ENCODE measurements around the gene ADAM8. TPM values are rescaled to one million over a fixed set of nuclear protein-coding genes. Genes with fewer than 3 reads are reported as not detected.

ADAM8 gene
- total and polyA plus RNA-seq, 2 of the 8 experiments (the other 6 are each of a cell fraction or from before 2014, with no cell fraction given): 4.6 TPM

- Histone ChIP-seq H3K4me1 (replicated peaks in 1 of 4; ENCODE audit: control insufficient read depth in 3 of 4, insufficient read depth in 4 of 4, low read length in 3 of 4) (peaks cover 0 to 15% (median 12%) of the 10 kb centered on the region in 4 experiments; a peak in 6 of 7 replicates), H3K4me3 (ENCODE audit: extremely low read depth in 1 of 4, insufficient read depth in 2 of 4, low read depth in 3 of 4, low read length in 4 of 4) (peak overlapping the region in 3 of 4 experiments; percentile 17 to 34 (median 29); a peak in 3 of 8 replicates), H2BK15ac (ENCODE audit: low read length) (no peak overlapping the region), H4K20me1 (replicated peaks in 1 of 2; ENCODE audit: control insufficient read depth in 1 of 2, insufficient read depth in 2 of 2, low read length in 2 of 2) (peaks cover 0 to 3% of the 10 kb centered on the region in 2 experiments), H3K79me1 (ENCODE audit: low read depth, low read length) (no peaks in the 10 kb centered on the region), H3K27me3 (replicated peaks in 1 of 4; ENCODE audit: control insufficient read depth in 3 of 4, extremely low read depth in 1 of 4, insufficient read depth in 3 of 4, low read length in 3 of 4) (no peaks in the 10 kb centered on the region), H3K4me2 (ENCODE audit: insufficient read depth in 1 of 2, low read depth in 2 of 2, low read length in 2 of 2) (peak overlapping the region in 1 of 2 experiments; percentile 55; a peak in 3 of 4 replicates), H3K4ac (replicated peaks; ENCODE audit: insufficient read length, low read depth, low read length) (no peak overlapping the region), H2AFZ (ENCODE audit: low read length) (no peak overlapping the region), H3K23me2 (ENCODE audit: low read depth, low read length) (no peaks in the 10 kb centered on the region; the same call in 1 of the 2 replicates), H4K5ac (ENCODE audit: insufficient read length, low read depth, low read length) (no peak overlapping the region), H3K9me3 (ENCODE audit: insufficient read depth in 2 of 2, low read depth in 1 of 2, low read length in 1 of 2) (peaks cover 0 to 4% of the 10 kb centered on the region in 2 experiments; a peak in 1 of 4 replicates), H4K91ac (replicated peaks; ENCODE audit: insufficient read length, low read length) (no peak overlapping the region), H3K79me2 (ENCODE audit: control insufficient read depth in 1 of 2, insufficient read depth in 2 of 2, low read length in 2 of 2) (no peaks in the 10 kb centered on the region), H2BK20ac (ENCODE audit: low read length) (no peak overlapping the region), H3K56ac (replicated peaks; ENCODE audit: insufficient read length, low read depth, low read length) (no peak overlapping the region), H2AK5ac (ENCODE audit: low read depth, low read length) (no peak overlapping the region), H3K18ac (ENCODE audit: extremely low read depth, low read length) (no peak overlapping the region), H2BK12ac (ENCODE audit: low read depth, low read length) (no peak overlapping the region), H4K8ac (ENCODE audit: extremely low read depth, insufficient read depth, low read length) (no peak overlapping the region), H3K23ac (ENCODE audit: insufficient read length) (no peak overlapping the region), H2BK5ac (ENCODE audit: low read depth, low read length) (0 out of 2 replicates have a peak overlapping the region, but pooled peaks have one; percentile 55), H3K14ac (ENCODE audit: insufficient read length) (no peak overlapping the region), H3K27ac (ENCODE audit: low read depth, low read length) (no peak overlapping the region), H3K9ac (replicated peaks in 1 of 4; ENCODE audit: extremely low read depth in 1 of 4, low read depth in 3 of 4, low read length in 3 of 4) (no peak overlapping the region), H3K36me3 (ENCODE audit: control insufficient read depth in 2 of 4, insufficient read depth in 4 of 4, low read length in 3 of 4) (no peaks in the 10 kb centered on the region; a peak in 1 of 8 replicates), H2BK120ac (replicated peaks; ENCODE audit: low read depth, low read length) (no peak overlapping the region)
- TF ChIP-seq YY1 (IDR thresholded peaks at IDR 0.05; ENCODE audit: low read depth, low read length): no peak
- no peak for TF ChIP-seq SP1 (IDR thresholded peaks at IDR 0.05; ENCODE audit: low read depth, low read length)
- 0 out of 2 replicates have a peak, but pooled peaks have one; percentile 11 for TF ChIP-seq KDM5A (IDR thresholded peaks at IDR 0.05; ENCODE audit: low read length)
- TF ChIP-seq SIN3A (conservative IDR thresholded peaks at IDR 0.05 in 1 of 2, IDR thresholded peaks at IDR 0.05 in 1 of 2; ENCODE audit: low read depth in 1 of 2, low read length in 2 of 2): 0 out of 4 replicates have a peak, but pooled peaks of 1 of the 2 experiments have one; percentile 20
- 44% methylated on average over 18 of the region's 28 CpGs; no CpG with 5 or more reads in 1 of the 2 experiments for WGBS, 2 experiments (ENCODE audit: extremely low coverage in 1 of 2, insufficient coverage in 1 of 2, insufficient read length in 1 of 2, insufficient replicate concordance in 2 of 2, low coverage in 1 of 2, low lambda C conversion rate in 2 of 2, missing lambda C conversion rate in 1 of 2)
- ChIA-PET CTCF (ENCODE audit: partially characterized antibody) (interaction anchor here (0.5 to 2.6 kb wide), 8 partner anchors 14 to 280 kb away, joined by 3 to 14 read pairs (median 3); partner anchors contain the start of gene KNDC1), POLR2A (ENCODE audit: partially characterized antibody) (interaction anchor here (0.9 to 1.7 kb wide), 6 partner anchors 9 to 87 kb away, joined by 3 to 8 read pairs (median 3); no protein-coding TSS in a partner anchor)
- DNase-seq (ENCODE audit: low read depth in 1 of 2, low spot score in 2 of 2): peak; percentile 57 to 82
- FAIRE-seq: no peak
Measured at GRCh38 chr10:133219782-133220181, 56.9 kb downstream of the ADAM8 start.
